OCI-M1 (cell line): ENCODE measurements around the gene CEP170B.
"Not testable (repeated sequence)": the region's sequence is repeated elsewhere in the genome, so short reads cannot be mapped to it uniquely, and the experiment has no call there.

Experiments used
- DNase-seq: peaks from one replicate; lab custom pipeline; 2025; lab: John Stamatoyannopoulos, UW

The CEP170B gene

DNA sequence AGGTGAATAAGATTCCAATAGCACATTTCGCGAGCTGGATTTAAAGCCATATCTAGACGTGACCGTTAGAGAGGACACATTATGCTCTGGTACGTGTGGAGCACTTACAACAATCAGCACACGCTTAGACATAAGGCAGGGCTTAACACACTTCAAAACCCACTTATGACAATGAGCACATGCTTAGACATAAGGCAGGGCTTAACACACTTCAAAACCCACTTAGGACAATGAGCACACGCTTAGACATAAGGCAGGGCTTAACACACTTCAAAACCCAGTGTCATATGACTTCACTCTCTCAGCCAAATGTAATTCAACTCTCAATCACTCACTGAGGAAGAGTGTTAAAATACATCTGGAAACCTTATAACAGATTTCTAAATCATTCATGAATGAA, 48.4 kb downstream of the CEP170B start:
- no peak for DNase-seq

DNA sequence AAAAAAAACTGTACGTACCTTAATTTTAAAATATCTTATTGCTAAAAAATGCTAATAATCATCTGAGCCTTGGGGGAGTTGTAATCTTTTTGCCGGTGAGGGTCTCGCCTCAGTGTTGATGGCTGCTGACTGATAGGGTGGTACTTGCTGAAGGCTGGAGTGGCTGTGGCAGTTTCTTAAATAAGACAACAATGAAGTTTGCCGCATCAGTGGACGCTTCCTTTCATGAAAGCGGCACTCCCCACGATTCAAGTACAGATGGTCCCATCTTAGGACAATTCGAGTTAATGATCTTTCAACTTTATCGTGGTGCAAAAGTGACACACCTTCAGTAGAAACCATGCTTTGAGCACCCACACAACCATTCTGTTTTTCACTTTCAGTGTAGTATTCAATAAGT, 52.0 kb downstream of the CEP170B start:
- no peak for DNase-seq

DNA sequence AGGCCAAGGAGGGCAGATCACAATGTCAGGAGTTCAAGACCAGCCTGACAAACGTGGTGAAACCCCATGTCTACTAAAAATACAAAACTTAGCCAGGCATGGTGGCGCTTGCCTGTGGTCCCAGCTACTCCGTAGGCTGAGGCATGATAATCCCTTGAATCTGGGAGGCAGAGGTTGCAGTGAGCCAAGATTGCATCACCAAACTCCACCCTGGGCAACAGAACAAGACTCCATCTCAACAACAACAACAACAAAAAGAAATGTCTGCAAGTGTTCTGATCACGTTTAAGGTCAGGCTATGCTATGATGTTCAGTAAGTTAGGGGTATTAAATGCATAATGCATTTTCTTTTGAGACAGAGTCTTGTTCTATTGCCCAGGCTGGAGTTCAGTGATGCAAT, 52.9 kb downstream of the CEP170B start:
- DNase-seq = no peak

DNA sequence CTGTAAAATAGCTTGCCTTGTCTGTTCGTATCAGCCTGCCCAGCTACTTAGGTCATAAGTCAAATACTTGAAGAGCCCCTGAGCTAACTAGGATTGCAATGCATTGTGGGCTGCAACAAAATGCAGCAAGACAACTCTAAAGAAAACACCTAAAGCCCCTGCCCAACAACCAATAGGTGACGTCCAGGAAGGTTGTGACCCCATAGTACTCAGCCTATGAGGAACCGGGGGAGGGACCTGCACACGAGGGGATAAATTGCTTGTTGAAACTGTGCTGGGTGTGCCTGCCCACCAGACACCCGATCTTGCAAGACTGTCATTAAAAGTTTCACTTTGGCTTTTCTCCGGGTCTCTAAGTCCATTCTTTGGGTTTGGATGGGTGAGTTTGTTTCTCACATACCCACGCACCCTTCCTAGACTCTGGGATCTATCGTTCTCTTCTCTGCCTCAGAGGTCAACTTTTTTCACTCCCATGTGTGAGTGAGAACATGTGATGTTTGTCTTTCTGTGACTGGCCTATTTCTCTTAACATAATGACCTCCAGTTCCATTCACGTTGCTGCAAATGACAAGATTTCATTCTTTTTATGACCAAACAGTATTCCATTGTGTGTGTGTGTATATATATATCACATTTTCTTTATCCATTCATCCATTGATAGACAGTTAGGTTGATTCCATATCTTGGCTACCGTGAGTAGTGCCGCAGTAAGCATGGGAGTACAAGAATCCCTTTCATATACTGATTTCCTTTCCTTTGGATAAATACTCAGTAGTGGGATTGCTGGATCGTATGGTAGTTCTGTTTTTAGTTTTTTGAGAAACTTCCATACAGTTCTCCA, 54.3 kb downstream of the CEP170B start:
- not testable (repeated sequence) for DNase-seq

DNA sequence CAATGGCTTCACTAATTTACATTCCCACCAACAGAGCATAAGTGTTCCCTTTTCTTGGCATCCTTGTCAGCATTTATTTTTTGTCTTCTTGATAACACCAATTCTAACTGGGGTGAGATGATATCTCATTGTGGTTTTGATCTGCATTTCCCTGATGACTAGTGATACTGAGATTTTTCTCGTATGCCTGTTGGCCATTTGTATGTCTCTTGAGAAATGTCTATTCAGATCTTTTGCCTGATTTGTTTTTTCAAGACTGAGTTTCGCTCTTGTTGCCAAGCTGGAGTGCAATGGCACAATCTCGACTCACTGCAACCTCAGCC, 54.9 kb downstream of the CEP170B start:
- DNase-seq = no peak

DNA sequence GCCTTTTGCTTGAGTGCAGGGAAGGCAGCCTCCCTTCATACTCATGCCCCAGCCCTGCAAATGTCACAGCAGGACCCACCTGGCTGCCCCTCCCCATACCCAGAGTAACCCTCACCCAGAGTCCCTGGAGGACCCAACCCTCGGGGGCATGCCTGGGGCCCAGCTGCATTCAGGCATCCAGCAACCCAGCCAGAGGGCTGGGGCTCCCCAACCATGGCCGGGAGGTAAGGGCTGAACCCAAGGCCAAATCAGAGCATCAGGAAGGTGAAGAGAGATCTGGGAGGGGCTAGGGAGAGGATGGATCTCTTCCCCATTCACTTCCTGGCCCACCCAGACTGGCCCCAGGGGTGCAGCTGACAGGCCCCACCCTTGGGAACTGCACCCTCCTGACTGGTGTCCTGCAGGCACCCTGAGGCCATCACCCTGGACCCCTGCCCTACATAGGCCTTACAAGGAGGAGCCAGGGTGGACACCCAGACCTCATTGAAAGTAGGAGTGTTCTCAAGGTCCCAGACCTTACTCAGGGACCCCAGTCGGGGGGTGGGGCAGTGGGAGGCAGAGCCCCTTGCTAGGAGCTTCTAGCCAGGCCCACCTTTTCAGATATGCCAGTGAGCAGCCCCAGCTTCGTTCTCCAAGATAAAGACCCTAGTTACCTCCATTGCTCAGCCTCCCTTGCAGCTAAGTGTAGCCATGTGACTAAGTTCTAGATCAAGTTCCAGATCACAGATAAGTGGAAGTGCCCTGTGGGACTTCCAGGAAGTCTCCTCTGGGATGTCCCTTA, 58.8 kb downstream of the CEP170B start:
- DNase-seq = no peak

DNA sequence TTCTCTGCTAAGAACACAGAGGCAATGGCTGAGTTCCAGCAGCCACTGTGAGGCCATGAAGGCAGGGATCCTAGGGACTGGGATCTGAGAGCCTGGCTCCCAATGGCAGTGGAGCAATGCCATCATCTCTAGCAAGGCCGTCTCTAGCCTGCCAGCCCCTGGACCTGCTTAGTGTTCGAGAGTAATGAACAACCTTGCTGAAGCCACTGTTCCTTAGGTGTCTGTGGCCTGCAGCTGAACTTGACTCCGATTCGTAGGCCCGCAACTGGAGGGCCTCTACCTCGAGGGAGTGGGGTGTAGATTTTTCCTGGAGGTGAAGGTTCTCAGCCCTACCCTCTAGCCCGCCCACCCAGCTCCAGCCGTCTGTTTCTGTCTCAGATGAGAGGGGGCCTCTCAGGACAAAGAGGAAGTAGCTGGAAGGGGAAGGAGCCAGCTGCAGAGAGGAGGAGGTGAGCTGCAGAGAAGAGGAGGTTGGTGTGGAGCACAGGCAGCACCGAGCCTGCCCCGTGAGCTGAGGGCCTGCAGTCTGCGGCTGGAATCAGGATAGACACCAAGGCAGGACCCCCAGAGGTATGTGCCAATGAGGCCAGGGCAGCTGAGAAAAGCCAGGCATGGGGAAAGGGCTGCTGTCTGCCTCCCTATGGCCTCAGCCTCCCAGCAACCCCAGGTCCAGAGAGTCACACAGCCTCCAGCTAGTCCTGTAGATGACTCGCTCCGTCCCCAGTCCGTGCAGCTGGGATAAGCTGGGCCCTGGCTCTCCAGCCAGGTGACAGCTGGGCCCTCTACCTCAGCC, 59.5 kb downstream of the CEP170B start, which contains the start of gene PLD4:
Gene PLD4 (plus strand): TSS at position 459 of the 793 bp plus-strand sequence. CDS start 2,262 bp downstream, outside the sequence.
- peak; percentile 18 for DNase-seq

DNA sequence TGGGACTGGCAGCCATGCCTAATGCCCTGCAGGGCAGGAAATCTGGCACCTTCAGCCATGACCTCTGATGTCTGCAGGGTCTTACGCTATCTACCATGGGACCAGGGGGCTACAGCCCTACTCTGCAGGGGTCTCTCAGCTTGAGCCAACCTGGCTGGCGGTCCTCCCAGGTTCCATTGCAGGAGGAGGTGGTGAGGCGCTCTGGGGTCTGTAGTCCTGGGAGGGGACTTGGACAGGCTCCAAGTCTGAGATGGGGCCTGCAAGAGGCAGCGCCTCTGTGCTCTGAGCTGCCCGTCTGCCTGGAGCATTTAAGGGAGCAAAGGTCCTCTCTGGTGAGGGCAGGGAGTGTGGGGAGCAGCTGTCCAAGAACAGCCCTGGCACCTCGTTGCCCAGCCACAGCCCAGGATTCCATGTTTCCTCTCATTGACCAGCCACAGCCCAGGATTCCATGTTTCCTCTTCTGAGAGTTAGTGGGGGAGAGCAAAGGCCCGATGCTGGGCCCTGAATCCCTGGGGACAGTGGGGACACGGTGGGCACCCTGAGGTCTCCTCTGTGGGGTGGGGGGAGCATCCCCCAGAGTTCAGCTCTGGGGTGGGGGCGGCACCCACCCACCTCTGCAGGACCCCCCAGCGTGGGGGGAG, 60.3 kb downstream of the CEP170B start:
- no peak for DNase-seq

DNA sequence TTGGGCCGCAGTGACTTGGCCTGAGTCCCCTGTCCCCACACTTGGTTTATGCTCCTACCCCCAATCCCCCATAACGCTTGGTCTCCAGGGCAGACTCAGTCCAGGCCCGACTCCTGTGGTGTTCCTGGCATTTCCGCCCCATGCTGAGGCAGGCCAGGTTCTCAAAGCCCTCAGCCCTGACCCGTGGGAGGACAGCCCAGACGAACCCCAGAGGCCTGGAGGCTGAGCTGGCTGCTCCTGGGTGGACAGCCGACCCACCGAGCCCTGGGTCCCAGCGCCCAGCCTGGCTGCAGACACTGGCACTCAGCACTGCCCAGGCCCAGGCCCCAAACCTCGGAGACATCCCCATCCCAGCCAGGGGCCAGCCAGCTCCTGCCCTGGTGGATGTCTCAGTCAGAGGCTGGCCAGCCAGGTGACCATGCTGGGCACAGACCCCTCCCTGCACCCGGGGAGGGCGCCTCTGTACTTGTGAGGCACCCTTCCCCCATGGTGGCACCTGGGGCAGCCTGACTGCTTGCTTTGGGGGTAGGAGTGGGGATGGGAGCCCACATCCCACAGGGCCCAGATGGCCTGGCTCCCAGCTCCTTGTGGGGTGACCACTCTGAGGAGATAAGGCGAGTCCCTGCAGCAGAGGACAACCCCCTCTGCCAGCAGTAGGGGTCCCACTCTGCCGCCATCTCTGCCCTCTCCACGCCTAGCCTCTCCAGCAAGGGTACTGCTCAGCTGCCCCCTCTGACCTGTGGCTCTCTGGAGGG, 61.0 kb downstream of the CEP170B start:
- no peak for DNase-seq

DNA sequence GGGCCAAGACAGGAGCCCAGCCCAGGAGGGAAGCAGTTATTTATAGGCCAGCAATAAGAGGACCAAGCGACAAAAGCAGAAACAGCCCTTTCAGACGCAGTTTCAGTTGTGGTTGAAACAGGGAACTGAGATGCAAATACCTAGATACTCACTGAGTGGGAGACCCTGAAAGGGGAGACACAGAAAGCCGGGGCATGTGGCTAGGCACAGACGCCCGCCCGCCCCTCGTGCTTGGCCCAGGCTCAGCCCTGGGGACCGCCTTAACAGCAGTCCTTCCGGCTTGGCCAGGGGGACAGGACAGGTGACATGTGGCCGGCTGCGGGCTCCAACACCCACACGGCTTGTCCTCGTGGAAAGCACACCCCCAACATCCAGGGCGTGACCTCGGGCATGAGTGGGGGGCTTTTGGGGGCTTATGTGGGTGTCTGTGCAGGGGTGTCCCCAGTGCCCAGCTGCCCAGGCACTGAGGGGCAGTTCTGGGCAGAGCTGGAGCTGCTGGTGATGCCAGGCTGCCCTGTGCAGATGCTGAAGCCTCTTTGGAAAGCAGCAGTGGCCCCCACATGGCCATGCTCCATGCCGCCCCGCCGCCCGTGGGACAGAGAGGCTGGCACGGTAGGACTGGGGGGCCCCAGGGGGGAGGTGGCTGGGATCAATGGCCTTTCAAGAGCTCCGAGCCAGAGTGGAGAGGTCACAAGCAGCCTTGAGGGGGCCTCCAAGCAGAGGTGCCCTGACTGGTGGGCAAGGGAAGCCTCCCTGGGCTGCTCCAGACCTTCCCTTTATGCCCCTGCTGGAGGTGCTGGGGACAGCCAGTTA, 61.8 kb downstream of the CEP170B start:
- DNase-seq = peak; percentile 13

DNA sequence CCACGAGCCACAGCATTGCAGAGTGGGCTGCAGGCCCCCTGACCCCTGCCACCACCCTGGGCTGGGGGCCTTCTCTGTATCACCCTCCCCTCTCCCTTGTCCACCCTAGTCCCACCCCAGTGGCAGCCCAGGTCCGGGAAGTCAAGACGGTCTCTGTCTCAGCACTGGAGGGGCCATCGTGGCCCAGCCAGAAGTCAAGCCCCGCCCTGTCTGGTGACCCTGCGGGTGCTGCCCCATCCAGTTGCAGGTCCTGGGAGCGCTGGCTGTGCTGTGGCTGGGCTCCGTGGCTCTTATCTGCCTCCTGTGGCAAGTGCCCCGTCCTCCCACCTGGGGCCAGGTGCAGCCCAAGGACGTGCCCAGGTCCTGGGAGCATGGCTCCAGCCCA, 62.4 kb downstream of the CEP170B start:
- no peak for DNase-seq

DNA sequence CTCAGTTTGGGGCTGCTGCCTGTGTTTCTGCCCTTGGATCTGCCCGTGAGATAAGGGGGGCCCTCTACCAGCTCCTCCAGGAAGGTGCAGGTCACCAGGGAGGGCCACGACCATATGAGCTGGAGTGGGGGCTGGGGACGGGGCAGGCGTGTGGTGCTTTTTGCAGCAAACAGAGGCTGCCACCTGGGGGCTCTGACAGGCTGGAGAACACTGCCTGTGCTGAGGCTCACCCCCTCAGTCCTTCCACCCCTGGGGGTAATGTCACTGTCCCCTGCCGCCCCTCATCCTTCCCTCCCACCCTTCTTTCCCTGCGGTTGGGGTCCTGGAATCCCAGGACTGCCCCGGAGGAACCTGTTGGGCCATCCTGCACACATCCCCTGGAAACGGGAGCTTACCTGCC, 62.8 kb downstream of the CEP170B start:
- no peak for DNase-seq

DNA sequence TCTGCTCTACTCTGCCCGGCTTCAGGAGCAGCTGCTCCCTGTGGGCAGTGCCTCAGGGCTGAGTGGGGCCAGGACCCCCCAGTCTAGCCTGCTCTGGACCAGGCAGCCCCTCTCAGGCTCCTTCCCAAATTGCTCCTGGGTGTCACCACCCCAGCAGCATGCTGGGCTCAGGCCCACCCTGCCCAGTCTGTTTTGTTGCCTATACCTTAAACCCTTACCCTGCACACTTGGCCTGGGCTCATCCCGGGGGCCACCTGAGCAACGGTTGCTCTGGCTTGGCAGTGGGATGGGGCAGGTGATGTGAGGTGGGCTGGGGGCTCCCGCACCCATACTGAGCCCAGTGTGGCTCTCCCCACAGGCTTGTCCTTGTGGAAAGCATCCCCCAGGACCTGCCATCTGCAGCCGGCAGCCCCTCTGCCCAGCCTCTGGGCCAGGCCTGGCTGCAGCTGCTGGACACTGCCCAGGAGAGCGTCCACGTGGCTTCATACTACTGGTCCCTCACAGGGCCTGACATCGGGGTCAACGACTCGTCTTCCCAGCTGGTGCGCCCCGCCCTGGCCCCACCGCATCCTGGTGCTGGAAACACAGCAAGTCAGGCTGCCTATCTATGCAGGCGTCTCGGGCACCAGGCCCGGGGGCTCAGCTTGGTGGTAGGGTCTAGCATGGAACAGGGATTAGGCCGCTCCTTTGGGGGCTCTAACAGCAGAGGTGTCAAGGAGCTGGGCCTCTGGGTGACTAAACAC, 63.5 kb downstream of the CEP170B start:
- DNase-seq = no peak

DNA sequence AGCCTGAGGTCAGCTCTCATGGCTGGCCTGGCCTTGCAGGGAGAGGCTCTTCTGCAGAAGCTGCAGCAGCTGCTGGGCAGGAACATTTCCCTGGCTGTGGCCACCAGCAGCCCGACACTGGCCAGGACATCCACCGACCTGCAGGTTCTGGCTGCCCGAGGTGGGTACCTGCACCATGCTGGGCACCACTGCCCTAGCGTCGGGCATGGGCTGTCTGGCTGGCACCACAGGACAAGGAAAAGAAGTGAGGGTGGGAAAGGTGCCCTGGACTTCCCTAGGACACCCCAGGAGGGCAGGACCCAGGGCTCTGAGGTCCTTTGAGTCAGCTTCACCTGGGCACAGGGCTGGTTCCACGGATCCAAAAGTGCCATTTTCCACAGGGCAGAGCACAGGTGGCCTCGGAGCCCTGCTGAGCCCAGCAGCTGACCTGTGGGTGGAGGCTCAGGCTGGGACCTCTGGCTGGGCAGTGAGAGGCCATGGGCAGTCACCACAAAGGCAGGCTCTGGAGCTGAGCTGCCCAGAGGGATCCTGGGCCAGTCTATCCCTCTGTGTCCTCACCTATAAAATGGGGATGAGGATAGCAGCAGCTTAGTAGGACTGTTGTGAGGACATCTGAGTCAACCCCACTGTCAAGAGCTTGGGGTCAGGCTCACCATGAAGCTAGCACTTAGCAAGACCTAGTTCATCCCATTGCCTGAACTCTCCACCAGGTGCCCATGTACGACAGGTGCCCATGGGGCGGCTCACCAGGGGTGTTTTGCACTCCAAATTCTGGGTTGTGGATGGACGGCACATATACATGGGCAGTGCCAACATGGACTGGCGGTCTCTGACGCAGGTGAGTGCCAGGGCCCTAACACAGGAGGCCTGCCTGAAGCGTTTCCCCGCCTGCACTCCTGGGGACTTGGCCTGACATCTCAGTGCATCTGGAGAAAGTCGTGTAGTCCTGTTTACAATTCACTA, 64.5 kb downstream of the CEP170B start:
- DNase-seq = no peak

DNA sequence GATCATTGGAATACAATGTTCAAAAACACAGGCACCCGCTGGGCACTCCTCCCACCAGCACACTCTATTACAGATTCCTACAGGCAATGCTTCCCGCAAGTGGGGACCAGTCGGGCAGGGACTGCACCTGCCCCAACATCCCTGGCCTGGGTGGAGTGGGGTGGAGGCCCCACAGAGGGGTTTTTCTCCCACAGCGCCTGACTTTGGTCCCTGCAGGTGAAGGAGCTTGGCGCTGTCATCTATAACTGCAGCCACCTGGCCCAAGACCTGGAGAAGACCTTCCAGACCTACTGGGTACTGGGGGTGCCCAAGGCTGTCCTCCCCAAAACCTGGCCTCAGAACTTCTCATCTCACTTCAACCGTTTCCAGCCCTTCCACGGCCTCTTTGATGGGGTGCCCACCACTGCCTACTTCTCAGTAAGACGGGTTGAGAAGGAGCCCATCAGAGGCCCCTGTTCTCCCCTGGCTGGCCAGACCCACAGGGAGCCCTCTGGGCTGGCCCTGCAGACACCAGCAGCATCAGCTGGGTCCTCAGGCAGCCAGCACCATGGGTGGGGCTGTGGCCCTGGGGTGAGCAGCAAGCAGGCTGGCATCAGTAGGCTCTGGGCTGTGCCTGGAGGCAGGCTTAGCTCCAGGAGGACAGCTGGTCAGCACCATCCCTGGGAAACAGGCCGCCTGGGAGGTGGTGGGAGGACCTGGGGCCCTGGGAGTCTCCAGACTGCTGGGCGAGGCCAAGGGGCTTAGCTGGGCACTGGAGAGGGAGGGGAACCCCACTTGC, 65.6 kb downstream of the CEP170B start:
- DNase-seq = no peak

DNA sequence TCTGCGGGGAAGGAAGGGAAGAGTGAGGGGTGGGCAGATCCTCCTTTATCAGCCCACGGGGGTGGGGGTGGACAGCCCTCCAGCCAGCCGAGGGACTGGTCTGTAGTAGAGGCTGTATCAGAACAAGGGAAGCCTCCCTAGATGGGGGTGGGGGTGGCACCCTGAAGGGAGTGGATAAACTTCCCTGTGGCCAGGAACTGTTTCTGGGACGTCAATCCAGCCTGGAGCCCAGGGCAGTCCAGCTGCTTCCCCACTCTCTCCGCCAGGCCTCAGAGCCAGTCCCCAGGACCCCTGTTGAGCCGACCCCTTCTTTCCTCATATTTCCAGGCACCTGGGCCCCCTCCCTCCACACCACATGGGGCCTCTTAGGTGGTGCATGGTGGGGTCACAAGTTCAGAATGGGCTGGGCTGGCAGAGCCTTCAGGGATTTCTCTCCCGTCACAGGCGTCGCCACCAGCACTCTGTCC, 66.3 kb downstream of the CEP170B start:
- no peak for DNase-seq
